ENCODE results near the gene ZNF888. TPM values are rescaled to one million over a fixed set of nuclear protein-coding genes. Genes with fewer than 3 reads are reported as not detected.

Gene ZNF888
- total and polyA plus RNA-seq, 2 experiments from 2014 or later, result 1.1 to 7.3 TPM

GRCh38 chr19:52959613-52960295 lies 36.5 kb upstream of the ZNF888 start:
- Histone ChIP-seq H3K27ac (no peak overlapping the region), H3K4me3 (no peak overlapping the region), H3K27me3 (no peaks in the 10 kb centered on the region), H3K4me1 (ENCODE audit: low read depth) (no peaks in the 10 kb centered on the region), H3K9me3 (ENCODE audit: low read depth) (no peaks in the 10 kb centered on the region), H3K36me3 (peaks cover 8% of the 10 kb centered on the region)
- no peak for DNase-seq (ENCODE audit: low read depth in 1 of 2, low spot score in 1 of 2)
- no peak for TF ChIP-seq CTCF (IDR thresholded peaks at IDR 0.05; ENCODE audit: low read depth, low read length)

GRCh38 chr19:52957591-52957990 lies 34.4 kb upstream of the ZNF888 start:
- no peak for TF ChIP-seq CTCF (IDR thresholded peaks at IDR 0.05; ENCODE audit: low read depth, low read length)
- H3K4me3 ChIP-seq, result no peak overlapping the region
- no peaks in the 10 kb centered on the region for H3K4me1 ChIP-seq (ENCODE audit: low read depth)
- no peak overlapping the region for H3K27ac ChIP-seq
- peaks cover 13% of the 10 kb centered on the region for H3K36me3 ChIP-seq
- H3K9me3 ChIP-seq (ENCODE audit: low read depth), result no peaks in the 10 kb centered on the region
- no peaks in the 10 kb centered on the region for H3K27me3 ChIP-seq
- no peak for DNase-seq (ENCODE audit: low read depth in 1 of 2, low spot score in 1 of 2)

GRCh38 chr19:52956917-52957316 lies 33.7 kb upstream of the ZNF888 start:
- peaks cover 17% of the 10 kb centered on the region for H3K36me3 ChIP-seq
- H3K4me3 ChIP-seq, result no peak overlapping the region
- H3K9me3 ChIP-seq (ENCODE audit: low read depth), result no peaks in the 10 kb centered on the region

GRCh38 chr19:52949422-52949821 lies 26.2 kb upstream of the ZNF888 start:
- no peak overlapping the region for H3K27ac ChIP-seq
- H3K4me3 ChIP-seq, result no peak overlapping the region
- no peaks in the 10 kb centered on the region for H3K9me3 ChIP-seq (ENCODE audit: low read depth)
- no peak for DNase-seq (ENCODE audit: low read depth in 1 of 2, low spot score in 1 of 2)
- no peaks in the 10 kb centered on the region for H3K27me3 ChIP-seq
- H3K4me1 ChIP-seq (ENCODE audit: low read depth), result no peaks in the 10 kb centered on the region
- TF ChIP-seq CTCF (IDR thresholded peaks at IDR 0.05; ENCODE audit: low read depth, low read length), result no peak
- peaks cover 26% of the 10 kb centered on the region for H3K36me3 ChIP-seq

More at GRCh38 chr19:52956917-52957316, 33.7 kb upstream of the ZNF888 start:
- TF ChIP-seq CTCF (IDR thresholded peaks at IDR 0.05; ENCODE audit: low read depth, low read length), result no peak
- DNase-seq (ENCODE audit: low read depth in 1 of 2, low spot score in 1 of 2), result no peak
- Histone ChIP-seq H3K4me1 (ENCODE audit: low read depth) (no peaks in the 10 kb centered on the region), H3K27me3 (no peaks in the 10 kb centered on the region), H3K27ac (no peak overlapping the region)

- H3K27ac ChIP-seq, result no peak overlapping the region
- no peaks in the 10 kb centered on the region for H3K27me3 ChIP-seq
- peaks cover 26% of the 10 kb centered on the region for H3K36me3 ChIP-seq
- no peak for DNase-seq (ENCODE audit: low read depth in 1 of 2, low spot score in 1 of 2)
- no peak overlapping the region for H3K4me3 ChIP-seq
- H3K4me1 ChIP-seq (ENCODE audit: low read depth), result no peaks in the 10 kb centered on the region
- H3K9me3 ChIP-seq (ENCODE audit: low read depth), result no peaks in the 10 kb centered on the region
- TF ChIP-seq CTCF (IDR thresholded peaks at IDR 0.05; ENCODE audit: low read depth, low read length), result no peak
Measured at GRCh38 chr19:52948025-52948770, 25.0 kb upstream of the ZNF888 start.

Measured in cardiac muscle cell (in vitro differentiated cells and primary cell).